ENCODE data around the gene ADAM22. TPM values are rescaled to one million over a fixed set of nuclear protein-coding genes. Genes with fewer than 3 reads are reported as not detected.
"Not testable (repeated sequence)": the region's sequence is repeated elsewhere in the genome, so short reads cannot be mapped to it uniquely, and the experiment has no call there.

Gene ADAM22
- total RNA-seq, 1 experiment from 2014 or later: 10.0 TPM

GRCh38 chr7:87922759-87923395 is 11.2 kb upstream of the ADAM22 start:
- CTCF ChIA-PET; H4K20me1 ChIP-seq (ENCODE audit: insufficient read depth); H3K4me3 ChIP-seq (replicated peaks in 1 of 2; ENCODE audit: low read depth in 1 of 2, low read length in 2 of 2); H3K4me1 ChIP-seq (ENCODE audit: control insufficient read depth in 1 of 2, insufficient read depth in 2 of 2, low read length in 2 of 2); H3K9me3 ChIP-seq (ENCODE audit: control insufficient read depth in 1 of 2, insufficient read depth in 1 of 2, low read depth in 1 of 2, low read length in 2 of 2); H3K9ac ChIP-seq (ENCODE audit: low read length); H3K9me2 ChIP-seq (ENCODE audit: insufficient read depth); DNase-seq (ENCODE audit: low read depth, low spot score); BruUV-seq (replicated peaks); H3K79me2 ChIP-seq (ENCODE audit: insufficient read depth, low read length); H3K27ac ChIP-seq (ENCODE audit: low read depth, low read length); H2AFZ ChIP-seq (ENCODE audit: low read depth, low read length, poor library complexity, severe bottlenecking); H3K4me2 ChIP-seq (ENCODE audit: low read length); H3K27me3 ChIP-seq (ENCODE audit: insufficient read depth, low read length); RAD21 ChIA-PET (ENCODE audit: low non-redundant PET in 1 of 2, low total read pairs in 2 of 2, uncharacterized antibody in 2 of 2, unreplicated experiment in 2 of 2); H3K36me3 ChIP-seq (ENCODE audit: control insufficient read depth in 1 of 2, insufficient read depth in 2 of 2, low read length in 2 of 2); intact Hi-C loops (cut with micrococcal nuclease); ATAC-seq; POLR2A ChIA-PET: not testable (repeated sequence)

- Histone ChIP-seq H4K20me1 (ENCODE audit: insufficient read depth) (no peaks in the 10 kb centered on the region), H3K4me3 (replicated peaks in 1 of 2; ENCODE audit: low read depth in 1 of 2, low read length in 2 of 2) (no peak overlapping the region), H3K27me3 (ENCODE audit: insufficient read depth, low read length) (no peaks in the 10 kb centered on the region), H3K4me1 (ENCODE audit: control insufficient read depth in 1 of 2, insufficient read depth in 2 of 2, low read length in 2 of 2) (peaks cover 5 to 8% of the 10 kb centered on the region in 2 experiments; a peak in 2 of 4 replicates), H3K79me2 (ENCODE audit: insufficient read depth, low read length) (no peaks in the 10 kb centered on the region), H3K9ac (ENCODE audit: low read length) (no peak overlapping the region), H3K4me2 (ENCODE audit: low read length) (no peak overlapping the region), H3K27ac (ENCODE audit: low read depth, low read length) (no peak overlapping the region), H3K36me3 (ENCODE audit: control insufficient read depth in 1 of 2, insufficient read depth in 2 of 2, low read length in 2 of 2) (no peaks in the 10 kb centered on the region), H3K9me3 (ENCODE audit: control insufficient read depth in 1 of 2, insufficient read depth in 1 of 2, low read depth in 1 of 2, low read length in 2 of 2) (no peaks in the 10 kb centered on the region), H3K9me2 (ENCODE audit: insufficient read depth) (no peaks in the 10 kb centered on the region), H2AFZ (ENCODE audit: low read depth, low read length, poor library complexity, severe bottlenecking) (no peak overlapping the region)
- TF ChIP-seq SRF (IDR thresholded peaks at IDR 0.05; ENCODE audit: low read depth) (no peak), REST (IDR thresholded peaks at IDR 0.05; ENCODE audit: low read depth) (no peak), POLR2A (IDR thresholded peaks at IDR 0.05; ENCODE audit: borderline replicate concordance, extremely low read depth, insufficient read depth, insufficient read length) (no peak), TCF7L2 (IDR thresholded peaks at IDR 0.05; ENCODE audit: borderline replicate concordance, extremely low read depth, insufficient read depth, insufficient read length) (no peak), EGR1 (IDR thresholded peaks at IDR 0.05; ENCODE audit: low read depth) (no peak), EZH2phosphoT487 (IDR thresholded peaks at IDR 0.05; ENCODE audit: borderline replicate concordance) (no peak), POLR2AphosphoS5 (IDR thresholded peaks at IDR 0.05; ENCODE audit: low read depth, low read length) (no peak), SP1 (IDR thresholded peaks at IDR 0.05; ENCODE audit: low read depth) (no peak), ZFX (IDR thresholded peaks at IDR 0.05) (no peak), ZNF274 (IDR thresholded peaks at IDR 0.05; ENCODE audit: low read depth, low read length) (no peak), ATF3 (IDR thresholded peaks at IDR 0.05) (no peak), FOSL1 (IDR thresholded peaks at IDR 0.05; ENCODE audit: low read depth) (no peak), RAD21 (IDR thresholded peaks at IDR 0.05; ENCODE audit: low read depth) (no peak)
- ATAC-seq (peak; percentile 34; the same call in 1 of the 2 replicates), DNase-seq (ENCODE audit: low read depth, low spot score) (no peak)
- intact Hi-C loops (cut with micrococcal nuclease): no loop called here
- POLR2A ChIA-PET: no interaction called here
- CTCF ChIA-PET: no interaction called here
- RAD21 ChIA-PET (ENCODE audit: low non-redundant PET in 1 of 2, low total read pairs in 2 of 2, uncharacterized antibody in 2 of 2, unreplicated experiment in 2 of 2): interaction anchor here in 1 of 2 experiments (0.7 kb wide), 1 partner anchor 243 kb away, joined by 4 read pairs; no protein-coding TSS in a partner anchor
- no TSS peak for BruUV-seq (replicated peaks)
These were observed 7.2 kb upstream of the ADAM22 start for GRCh38 chr7:87926581-87927461.
